ENCODE measurements around the gene NCEH1. TPM values are rescaled to one million over a fixed set of nuclear protein-coding genes. Genes with fewer than 3 reads are reported as not detected.
A peak's percentile ranks its signal among the peaks of the same experiment; 100 is the strongest.
"Not testable (repeated sequence)": the region's sequence is repeated elsewhere in the genome, so short reads cannot be mapped to it uniquely, and the experiment has no call there.

The NCEH1 gene
- total RNA-seq, 1 experiment from 2014 or later: 23.8 TPM

GRCh38 chr3:172707967-172708366, 2.9 kb downstream of the NCEH1 start:
- DNase-seq (ENCODE audit: low spot score): peak; percentile 14

- no peak for DNase-seq (ENCODE audit: low spot score)
Observed at GRCh38 chr3:172707030-172707429, 3.8 kb downstream of the NCEH1 start.

GRCh38 chr3:172705170-172705569, 5.7 kb downstream of the NCEH1 start:
- DNase-seq (ENCODE audit: low spot score): no peak

GRCh38 chr3:172704001-172704400, 6.9 kb downstream of the NCEH1 start:
- DNase-seq (ENCODE audit: low spot score): no peak

- DNase-seq (ENCODE audit: low spot score): not testable (repeated sequence)
Observed at GRCh38 chr3:172702731-172703130, 8.1 kb downstream of the NCEH1 start.

- DNase-seq (ENCODE audit: low spot score): no peak
Observed at GRCh38 chr3:172702256-172702655, 8.6 kb downstream of the NCEH1 start.

- DNase-seq (ENCODE audit: low spot score): no peak
Observed at GRCh38 chr3:172701751-172702150, 9.1 kb downstream of the NCEH1 start.

- DNase-seq (ENCODE audit: low spot score): no peak
Observed at GRCh38 chr3:172700936-172701455, 9.9 kb downstream of the NCEH1 start.

GRCh38 chr3:172700256-172700655, 10.6 kb downstream of the NCEH1 start:
- no peak for DNase-seq (ENCODE audit: low spot score)

GRCh38 chr3:172699031-172699430, 11.8 kb downstream of the NCEH1 start:
- DNase-seq (ENCODE audit: low spot score): no peak

- DNase-seq (ENCODE audit: low spot score): no peak
Observed at GRCh38 chr3:172698631-172699030, 12.2 kb downstream of the NCEH1 start.

- DNase-seq (ENCODE audit: low spot score): no peak
Observed at GRCh38 chr3:172697558-172697957, 13.3 kb downstream of the NCEH1 start.

- DNase-seq (ENCODE audit: low spot score): no peak
Observed at GRCh38 chr3:172696357-172696756, 14.5 kb downstream of the NCEH1 start.

- no peak for DNase-seq (ENCODE audit: low spot score)
Observed at GRCh38 chr3:172694573-172695246, 16.2 kb downstream of the NCEH1 start.

GRCh38 chr3:172692751-172693338, 18.0 kb downstream of the NCEH1 start:
- DNase-seq (ENCODE audit: low spot score): no peak

GRCh38 chr3:172690936-172691335, 19.9 kb downstream of the NCEH1 start:
- no peak for DNase-seq (ENCODE audit: low spot score)

- no peak for DNase-seq (ENCODE audit: low spot score)
Observed at GRCh38 chr3:172688588-172688987, 22.3 kb downstream of the NCEH1 start.

GRCh38 chr3:172687501-172687900, 23.4 kb downstream of the NCEH1 start:
- DNase-seq (ENCODE audit: low spot score): no peak

- DNase-seq (ENCODE audit: low spot score): no peak
Observed at GRCh38 chr3:172685331-172686214, 25.3 kb downstream of the NCEH1 start.

GRCh38 chr3:172680684-172681083, 30.2 kb downstream of the NCEH1 start:
- DNase-seq (ENCODE audit: low spot score): no peak

GRCh38 chr3:172679599-172679998, 31.3 kb downstream of the NCEH1 start:
- DNase-seq (ENCODE audit: low spot score): no peak

- DNase-seq (ENCODE audit: low spot score): no peak
Observed at GRCh38 chr3:172678068-172678467, 32.8 kb downstream of the NCEH1 start.

Measured in A172 (cell line).